Hepatocyte (in vitro differentiated cells): ENCODE measurements around the gene RBBP6. TPM values are rescaled to one million over a fixed set of nuclear protein-coding genes. Genes with fewer than 3 reads are reported as not detected.
A peak's percentile ranks its signal among the peaks of the same experiment; 100 is the strongest.

ENCODE experiments used
- DNase-seq: peaks from one replicate; pipeline ENCODE4 v3.0.0-alpha.2; 2016; ENCODE audit warnings: low spot score
- H2AFZ ChIP-seq: fragments of 200-600 bp; sonication (generic); 2 replicates; pipeline ENCODE4 v1.6.0; 2016; ENCODE audit warnings: antibody characterized with exemption, mild to moderate bottlenecking
- H3K27ac ChIP-seq: fragments of 200-600 bp; sonication (generic); 2 replicates; pipeline ENCODE4 v1.5.1; 2016; ENCODE audit warnings: mild to moderate bottlenecking
- H3K27me3 ChIP-seq: fragments of 200-600 bp; sonication (generic); 2 replicates; pipeline ENCODE4 v1.6.1; 2016
- H3K36me3 ChIP-seq: fragments of 200-600 bp; sonication (generic); replicated peaks from 2 replicates; pipeline ENCODE4 v1.5.1; 2016; ENCODE audit warnings: low read depth; ENCODE audit not compliant: insufficient read depth
- H3K4me1 ChIP-seq: fragments of 200-600 bp; sonication (generic); 2 replicates; pipeline ENCODE4 v1.5.1; 2016; ENCODE audit warnings: mild to moderate bottlenecking, moderate library complexity; ENCODE audit not compliant: insufficient read depth
- H3K4me2 ChIP-seq: fragments of 200-600 bp; sonication (generic); 2 replicates; pipeline ENCODE4 v1.6.0; 2016
- H3K4me3 ChIP-seq: fragments of 200-600 bp; sonication (generic); 2 replicates; pipeline ENCODE4 v1.5.1; 2016; ENCODE audit warnings: mild to moderate bottlenecking
- H3K79me2 ChIP-seq: fragments of 200-600 bp; sonication (generic); 2 replicates; pipeline ENCODE4 v1.6.0; 2017; ENCODE audit warnings: mild to moderate bottlenecking
- H3K9me2 ChIP-seq: fragments of 200-600 bp; sonication (generic); replicated peaks from 2 replicates; pipeline ENCODE4 v1.6.0; 2017; ENCODE audit warnings: mild to moderate bottlenecking; ENCODE audit not compliant: insufficient read depth
- H3K9me3 ChIP-seq: fragments of 200-600 bp; sonication (generic); 2 replicates; pipeline ENCODE4 v1.5.1; 2016; ENCODE audit warnings: low read depth, mild to moderate bottlenecking
- H4K20me1 ChIP-seq: fragments of 200-600 bp; sonication (generic); 2 replicates; pipeline ENCODE4 v1.6.0; 2016; ENCODE audit warnings: mild to moderate bottlenecking; ENCODE audit not compliant: insufficient read depth, poor library complexity, severe bottlenecking
- CTCF ChIP-seq: fragments of 200-600 bp; sonication (generic); IDR thresholded peaks from 2 replicates; pipeline ENCODE4 v1.5.1; 2016; ENCODE audit warnings: antibody characterized with exemption, mild to moderate bottlenecking; ENCODE audit not compliant: poor library complexity
- EZH2 ChIP-seq: fragments of 200-600 bp; sonication (generic); IDR thresholded peaks from 2 replicates; pipeline ENCODE4 v1.6.1; 2016; ENCODE audit warnings: antibody characterized with exemption, mild to moderate bottlenecking, borderline replicate concordance
- EZH2phosphoT487 ChIP-seq: fragments of 200-600 bp; sonication (generic); IDR thresholded peaks from one replicate; pipeline ENCODE4 v1.6.1; 2018; ENCODE audit warnings: antibody characterized with exemption, mild to moderate bottlenecking, low read depth, moderate library complexity; ENCODE audit not compliant: unreplicated experiment, severe bottlenecking
- WGBS: methylation state at CpG from one replicate; pipeline ENCODE4 v1.1.6; 2016; ENCODE audit warnings: low lambda C conversion rate; ENCODE audit errors: missing lambda C conversion rate; 5-methylcytosine and 5-hydroxymethylcytosine counted together
- polyA plus RNA-seq: library from polyadenylated mRNA; unstranded; fragments of >200 nt; fragmentation: Nextera tagmentation; extraction: Ambion mirVana; gene quantifications from 2 replicates; pipeline ENCODE4 v1.2.1, GENCODE V29; 2016
- total RNA-seq: library from RNA; depleted of rRNA; stranded (reverse); fragments of >200 nt; gene quantifications from 2 replicates; pipeline ENCODE4 v1.2.3, GENCODE V29; 2014

RBBP6 gene
- total and polyA plus RNA-seq, 2 experiments from 2014 or later: 43.7 to 45.6 TPM

GRCh38 chr16:24504472-24505345 lies 34.7 kb upstream of the RBBP6 start:
- TF ChIP-seq CTCF: peak; percentile 81
- no peak for TF ChIP-seq EZH2
- H3K27me3 ChIP-seq: peaks cover 5% of the 10 kb centered on the region

GRCh38 chr16:24505959-24506358 lies 33.4 kb upstream of the RBBP6 start:
- H3K9me3 ChIP-seq: no peaks in the 10 kb centered on the region
- DNase-seq: no peak
- 80% methylated on average over 4 of the region's 4 CpGs for WGBS
- no peak for TF ChIP-seq EZH2
- no peak for TF ChIP-seq EZH2phosphoT487
- no peak for TF ChIP-seq CTCF
- H3K27me3 ChIP-seq: peaks cover 5% of the 10 kb centered on the region
- no peaks in the 10 kb centered on the region for H4K20me1 ChIP-seq
- no peaks in the 10 kb centered on the region for H3K9me2 ChIP-seq
- no peaks in the 10 kb centered on the region for H3K79me2 ChIP-seq
- H3K36me3 ChIP-seq: no peaks in the 10 kb centered on the region
- H3K4me2 ChIP-seq: no peak overlapping the region
- no peaks in the 10 kb centered on the region for H3K4me1 ChIP-seq
- H3K27ac ChIP-seq: no peak overlapping the region
- H3K4me3 ChIP-seq: no peak overlapping the region
- H2AFZ ChIP-seq: no peak overlapping the region

More at GRCh38 chr16:24504472-24505345, 34.7 kb upstream of the RBBP6 start:
- no peak overlapping the region for H3K4me3 ChIP-seq
- H3K4me1 ChIP-seq: no peaks in the 10 kb centered on the region
- H3K9me2 ChIP-seq: no peaks in the 10 kb centered on the region
- no peak overlapping the region for H3K4me2 ChIP-seq
- H3K79me2 ChIP-seq: no peaks in the 10 kb centered on the region
- no peaks in the 10 kb centered on the region for H3K9me3 ChIP-seq
- H4K20me1 ChIP-seq: no peaks in the 10 kb centered on the region
- no peaks in the 10 kb centered on the region for H3K36me3 ChIP-seq
- DNase-seq: peak; percentile 74
- H3K27ac ChIP-seq: no peak overlapping the region
- H2AFZ ChIP-seq: no peak overlapping the region
- 46% methylated on average over 18 of the region's 18 CpGs for WGBS

GRCh38 chr16:24507959-24508480 lies 31.3 kb upstream of the RBBP6 start:
- Histone ChIP-seq H3K4me3 (no peak overlapping the region), H3K79me2 (no peaks in the 10 kb centered on the region), H2AFZ (no peak overlapping the region), H3K4me1 (no peaks in the 10 kb centered on the region), H3K9me3 (no peaks in the 10 kb centered on the region), H3K27me3 (peaks cover 5% of the 10 kb centered on the region), H3K36me3 (no peaks in the 10 kb centered on the region), H4K20me1 (no peaks in the 10 kb centered on the region), H3K9me2 (no peaks in the 10 kb centered on the region), H3K4me2 (no peak overlapping the region), H3K27ac (no peak overlapping the region)
- WGBS: 91% methylated on average over 5 of the region's 5 CpGs
- no peak for DNase-seq
- TF ChIP-seq CTCF: no peak
- TF ChIP-seq EZH2phosphoT487: no peak
- TF ChIP-seq EZH2: no peak
